Spleen (tissue), 7 donors: ENCODE measurements around the gene CLEC11A.

ENCODE experiments used
- CTCF ChIP-seq, 11 experiments: fragments of 200-600 bp in 7 of 11; fragments of 450-650 bp in 4 of 11; sonication (generic) in 4 of 11; IDR thresholded peaks in 8 of 11; conservative IDR thresholded peaks in 3 of 11; 1 replicate in 7 of 11; 2 replicates in 4 of 11; pipeline versions ENCODE4 v1.4.0 to v1.8.0; 2016 to 2021; ENCODE audit warnings: antibody characterized with exemption in 11 of 11, inconsistent platforms in 4 of 11, mild to moderate bottlenecking in 1 of 11
- POLR2A ChIP-seq, 3 donors: fragments of 450-650 bp; IDR thresholded peaks; one replicate each; pipeline ENCODE4 v1.5.1; 2017; ENCODE audit warnings: antibody characterized with exemption in 3 of 3, mild to moderate bottlenecking in 1 of 3
- donor health status: DM: no; HTN: no; CAD: no; lungs with moderate emphysema.
- donor health status: DM: no; HTN: no; CAD: no.
- donor health status: DM: no; HTN: no; CAD: no.

- TF ChIP-seq CTCF (IDR thresholded peaks at IDR 0.05 in 8 of 11, conservative IDR thresholded peaks at IDR 0.05 in 3 of 11) (no peak), POLR2A (IDR thresholded peaks at IDR 0.05) (no peak)
Measured at GRCh38 chr19:50770888-50771287, 47.7 kb downstream of the CLEC11A start.
